Measurements from ENCODE around the gene RPL3. TPM values are rescaled to one million over a fixed set of nuclear protein-coding genes. Genes with fewer than 3 reads are reported as not detected.

Gene RPL3
- total and polyA plus RNA-seq, 4 donors, result 1,469 to 4,700 (median 2,307) TPM

GRCh38 chr22:39287076-39287725 is 32.2 kb downstream of the RPL3 start:
- no peaks in the 10 kb centered on the region for H3K27me3 ChIP-seq (ENCODE audit: control insufficient read depth in 1 of 2, insufficient read depth in 2 of 2, low read length in 1 of 2)
- no peaks in the 10 kb centered on the region for H3K4me1 ChIP-seq (ENCODE audit: control insufficient read depth in 1 of 2, insufficient read depth in 2 of 2, low read length in 2 of 2)
- DNase-seq (peak in 1 of 2 donors; percentile 78), ATAC-seq (ENCODE audit: low FRiP score) (no peak)
- WGBS, 2 donors, result 83 to 86% methylated on average over 8 of the region's 8 CpGs
- intact Hi-C loops (cut with DNase I), result no loop called here
- no peak overlapping the region for H3K4me3 ChIP-seq (ENCODE audit: low read length in 2 of 2)
- H3K27ac ChIP-seq (ENCODE audit: low read depth in 1 of 2, low read length in 2 of 2), result no peak overlapping the region
- no peaks in the 10 kb centered on the region for H3K36me3 ChIP-seq (ENCODE audit: control insufficient read depth in 1 of 2, insufficient read depth in 2 of 2, low read length in 1 of 2)
- peaks cover 4% of the 10 kb centered on the region for H3K9me3 ChIP-seq (ENCODE audit: control insufficient read depth, low read length)

- Histone ChIP-seq H3K9me3 (ENCODE audit: control insufficient read depth, low read length) (peaks cover 4% of the 10 kb centered on the region), H3K4me1 (ENCODE audit: control insufficient read depth in 1 of 2, insufficient read depth in 2 of 2, low read length in 2 of 2) (no peaks in the 10 kb centered on the region), H3K4me3 (ENCODE audit: low read length in 2 of 2) (no peak overlapping the region), H3K27ac (ENCODE audit: low read depth in 1 of 2, low read length in 2 of 2) (no peak overlapping the region), H3K27me3 (ENCODE audit: control insufficient read depth in 1 of 2, insufficient read depth in 2 of 2, low read length in 1 of 2) (no peaks in the 10 kb centered on the region), H3K36me3 (ENCODE audit: control insufficient read depth in 1 of 2, insufficient read depth in 2 of 2, low read length in 1 of 2) (no peaks in the 10 kb centered on the region)
- ATAC-seq (ENCODE audit: low FRiP score) (no peak), DNase-seq (no peak)
- intact Hi-C loops (cut with DNase I), result no loop called here
- WGBS, 2 donors, result 86 to 88% methylated on average over 3 of the region's 3 CpGs
Measured at GRCh38 chr22:39284983-39285382, 34.4 kb downstream of the RPL3 start.

GRCh38 chr22:39284142-39284980 is 35.1 kb downstream of the RPL3 start:
- Histone ChIP-seq H3K36me3 (ENCODE audit: control insufficient read depth in 1 of 2, insufficient read depth in 2 of 2, low read length in 1 of 2) (no peaks in the 10 kb centered on the region), H3K27ac (ENCODE audit: low read depth in 1 of 2, low read length in 2 of 2) (no peak overlapping the region), H3K4me3 (ENCODE audit: low read length in 2 of 2) (no peak overlapping the region), H3K9me3 (ENCODE audit: control insufficient read depth, low read length) (peaks cover 4% of the 10 kb centered on the region), H3K27me3 (ENCODE audit: control insufficient read depth in 1 of 2, insufficient read depth in 2 of 2, low read length in 1 of 2) (no peaks in the 10 kb centered on the region), H3K4me1 (ENCODE audit: control insufficient read depth in 1 of 2, insufficient read depth in 2 of 2, low read length in 2 of 2) (no peaks in the 10 kb centered on the region)
- 89 to 96% methylated on average over 18 to 19 of the region's 19 CpGs for WGBS, 2 donors
- intact Hi-C loops (cut with DNase I), result no loop called here
- ATAC-seq (ENCODE audit: low FRiP score) (no peak), DNase-seq (no peak)

- Histone ChIP-seq H3K4me3 (ENCODE audit: low read length in 2 of 2) (no peak overlapping the region), H3K4me1 (ENCODE audit: control insufficient read depth in 1 of 2, insufficient read depth in 2 of 2, low read length in 2 of 2) (no peaks in the 10 kb centered on the region), H3K9me3 (ENCODE audit: control insufficient read depth, low read length) (peaks cover 4% of the 10 kb centered on the region), H3K36me3 (ENCODE audit: control insufficient read depth in 1 of 2, insufficient read depth in 2 of 2, low read length in 1 of 2) (no peaks in the 10 kb centered on the region), H3K27me3 (ENCODE audit: control insufficient read depth in 1 of 2, insufficient read depth in 2 of 2, low read length in 1 of 2) (no peaks in the 10 kb centered on the region), H3K27ac (ENCODE audit: low read depth in 1 of 2, low read length in 2 of 2) (no peak overlapping the region)
- peak; percentile 83 for ATAC-seq (ENCODE audit: low FRiP score)
- intact Hi-C loops (cut with DNase I), result no loop called here
- WGBS, 2 donors, result 81 to 87% methylated on average over 27 of the region's 27 CpGs
- DNase-seq, result peak; percentile 84
Measured at GRCh38 chr22:39283322-39284141, 35.9 kb downstream of the RPL3 start.

- ATAC-seq (ENCODE audit: low FRiP score) (peak; percentile 52), DNase-seq (peak in 1 of 2 donors; percentile 63)
- Histone ChIP-seq H3K4me1 (ENCODE audit: control insufficient read depth in 1 of 2, insufficient read depth in 2 of 2, low read length in 2 of 2) (no peaks in the 10 kb centered on the region), H3K36me3 (ENCODE audit: control insufficient read depth in 1 of 2, insufficient read depth in 2 of 2, low read length in 1 of 2) (no peaks in the 10 kb centered on the region), H3K9me3 (ENCODE audit: control insufficient read depth, low read length) (peaks cover 4% of the 10 kb centered on the region), H3K27ac (ENCODE audit: low read depth in 1 of 2, low read length in 2 of 2) (no peak overlapping the region), H3K4me3 (ENCODE audit: low read length in 2 of 2) (no peak overlapping the region), H3K27me3 (ENCODE audit: control insufficient read depth in 1 of 2, insufficient read depth in 2 of 2, low read length in 1 of 2) (no peaks in the 10 kb centered on the region)
- intact Hi-C loops (cut with DNase I), result no loop called here
- 90 to 94% methylated on average over 9 of the region's 9 CpGs for WGBS, 2 donors
Measured at GRCh38 chr22:39282645-39283321, 36.6 kb downstream of the RPL3 start.

GRCh38 chr22:39281126-39281525 is 38.3 kb downstream of the RPL3 start:
- no peak for ATAC-seq (ENCODE audit: low FRiP score)
- Histone ChIP-seq H3K36me3 (ENCODE audit: control insufficient read depth in 1 of 2, insufficient read depth in 2 of 2, low read length in 1 of 2) (no peaks in the 10 kb centered on the region), H3K4me3 (ENCODE audit: low read length in 2 of 2) (no peak overlapping the region), H3K4me1 (ENCODE audit: control insufficient read depth in 1 of 2, insufficient read depth in 2 of 2, low read length in 2 of 2) (no peaks in the 10 kb centered on the region), H3K27me3 (ENCODE audit: control insufficient read depth in 1 of 2, insufficient read depth in 2 of 2, low read length in 1 of 2) (no peaks in the 10 kb centered on the region), H3K27ac (ENCODE audit: low read depth in 1 of 2, low read length in 2 of 2) (no peak overlapping the region), H3K9me3 (ENCODE audit: control insufficient read depth, low read length) (peaks cover 4% of the 10 kb centered on the region)
- DNase-seq, result no peak
- intact Hi-C loops (cut with DNase I), result no loop called here
- WGBS, 2 donors, result 90 to 91% methylated on average over 6 of the region's 6 CpGs

- WGBS, 2 donors, result 95 to 97% methylated on average over 7 of the region's 7 CpGs
- ATAC-seq (ENCODE audit: low FRiP score) (no peak), DNase-seq (no peak)
- Histone ChIP-seq H3K36me3 (ENCODE audit: control insufficient read depth in 1 of 2, insufficient read depth in 2 of 2, low read length in 1 of 2) (no peaks in the 10 kb centered on the region), H3K4me3 (ENCODE audit: low read length in 2 of 2) (no peak overlapping the region), H3K4me1 (ENCODE audit: control insufficient read depth in 1 of 2, insufficient read depth in 2 of 2, low read length in 2 of 2) (no peaks in the 10 kb centered on the region), H3K27ac (ENCODE audit: low read depth in 1 of 2, low read length in 2 of 2) (no peak overlapping the region), H3K27me3 (ENCODE audit: control insufficient read depth in 1 of 2, insufficient read depth in 2 of 2, low read length in 1 of 2) (no peaks in the 10 kb centered on the region), H3K9me3 (ENCODE audit: control insufficient read depth, low read length) (peaks cover 4% of the 10 kb centered on the region)
- intact Hi-C loops (cut with DNase I), result no loop called here
Measured at GRCh38 chr22:39280250-39280649, 39.2 kb downstream of the RPL3 start.

GRCh38 chr22:39279170-39279850 is 40.1 kb downstream of the RPL3 start:
- no peaks in the 10 kb centered on the region for H3K4me1 ChIP-seq (ENCODE audit: control insufficient read depth in 1 of 2, insufficient read depth in 2 of 2, low read length in 2 of 2)

More at GRCh38 chr22:39279170-39279850, 40.1 kb downstream of the RPL3 start:
- Histone ChIP-seq H3K9me3 (ENCODE audit: control insufficient read depth, low read length) (no peaks in the 10 kb centered on the region), H3K27me3 (ENCODE audit: control insufficient read depth in 1 of 2, insufficient read depth in 2 of 2, low read length in 1 of 2) (no peaks in the 10 kb centered on the region), H3K27ac (ENCODE audit: low read depth in 1 of 2, low read length in 2 of 2) (no peak overlapping the region), H3K36me3 (ENCODE audit: control insufficient read depth in 1 of 2, insufficient read depth in 2 of 2, low read length in 1 of 2) (no peaks in the 10 kb centered on the region), H3K4me3 (ENCODE audit: low read length in 2 of 2) (no peak overlapping the region)
- WGBS, 2 donors, result 68 to 71% methylated on average over 23 of the region's 23 CpGs
- DNase-seq (no peak), ATAC-seq (ENCODE audit: low FRiP score) (no peak)
- intact Hi-C loops (cut with DNase I), result no loop called here

All from aorta (tissue), 5 donors.